Fibroblast of pulmonary artery (primary cell): ENCODE data around the gene WDR70.

Experiments used
- DNase-seq: peaks from one replicate; pipeline ENCODE4 v3.0.0-alpha.2; 2010; ENCODE audit warnings: low read depth
- H3K4me3 ChIP-seq: replicated peaks from 2 replicates; pipeline ENCODE4 v1.5.1; 2011; ENCODE audit warnings: low read depth, mild to moderate bottlenecking, control low read depth, low read length, moderate library complexity
- CTCF ChIP-seq: IDR thresholded peaks from 2 replicates; pipeline ENCODE4 v1.5.1; 2011; ENCODE audit warnings: mild to moderate bottlenecking, control low read depth, low read length, inconsistent platforms; ENCODE audit errors: missing control alignments

The WDR70 gene

GRCh38 chr5:37757980-37758582 is 379.0 kb downstream of the WDR70 start:
- TF ChIP-seq CTCF = peak; percentile 20
- no peak overlapping the region for H3K4me3 ChIP-seq
- DNase-seq = no peak

- no peak overlapping the region for H3K4me3 ChIP-seq
- TF ChIP-seq CTCF = no peak
- no peak for DNase-seq
Observed at GRCh38 chr5:37767251-37767650, 388.1 kb downstream of the WDR70 start.

GRCh38 chr5:37767961-37768360 is 388.8 kb downstream of the WDR70 start:
- no peak for DNase-seq
- no peak overlapping the region for H3K4me3 ChIP-seq
- TF ChIP-seq CTCF = no peak

- H3K4me3 ChIP-seq = no peak overlapping the region
- TF ChIP-seq CTCF = no peak
- no peak for DNase-seq
Observed at GRCh38 chr5:37768371-37768770, 389.3 kb downstream of the WDR70 start.

- no peak overlapping the region for H3K4me3 ChIP-seq
- no peak for TF ChIP-seq CTCF
- no peak for DNase-seq
Observed at GRCh38 chr5:37769108-37769507, 390.0 kb downstream of the WDR70 start.

GRCh38 chr5:37769840-37770239 is 390.7 kb downstream of the WDR70 start:
- no peak overlapping the region for H3K4me3 ChIP-seq
- no peak for DNase-seq
- no peak for TF ChIP-seq CTCF

GRCh38 chr5:37770786-37771185 is 391.7 kb downstream of the WDR70 start:
- no peak overlapping the region for H3K4me3 ChIP-seq
- DNase-seq = no peak
- no peak for TF ChIP-seq CTCF
